Measurements from ENCODE around the gene ENAH. TPM values are rescaled to one million over a fixed set of nuclear protein-coding genes. Genes with fewer than 3 reads are reported as not detected.
"Not testable (repeated sequence)": the region's sequence is repeated elsewhere in the genome, so short reads cannot be mapped to it uniquely, and the experiment has no call there.

Gene ENAH
- total RNA-seq, 1 experiment from 2014 or later: 285 TPM

DNA sequence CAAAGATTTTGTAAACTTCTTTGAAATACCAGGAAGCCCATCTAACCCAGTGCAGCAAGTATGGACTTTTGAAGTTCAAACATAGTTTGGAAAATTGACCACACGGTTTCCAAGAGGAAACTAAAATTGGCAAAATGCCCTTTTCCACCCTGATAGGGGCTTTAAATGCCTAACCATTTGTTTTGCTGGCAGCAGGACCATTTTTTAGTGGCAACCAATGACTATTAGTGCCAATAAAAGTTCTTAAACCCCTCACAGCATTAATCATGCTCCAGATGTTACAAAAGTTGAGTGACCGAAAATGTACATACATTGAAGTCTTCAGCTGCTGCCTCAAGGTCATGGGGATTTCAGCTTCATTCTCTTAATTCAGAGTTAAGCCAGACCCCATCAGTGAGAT is 46.4 kb upstream of the ENAH start:
- Histone ChIP-seq H3K56ac (ENCODE audit: insufficient read length, low read depth, low read length) (no peak overlapping the region), H3K9me3 (ENCODE audit: control insufficient read depth, low read depth, low read length) (no peaks in the 10 kb centered on the region), H3K27me3 (ENCODE audit: insufficient read depth, low read length) (no peaks in the 10 kb centered on the region), H2BK12ac (ENCODE audit: insufficient read length, low read depth, low read length) (no peak overlapping the region), H3K9ac (ENCODE audit: extremely low read depth, insufficient read length, low read length) (no peak overlapping the region), H3K79me1 (ENCODE audit: insufficient read depth, low read depth, low read length, poor library complexity, severe bottlenecking) (no peaks in the 10 kb centered on the region), H2BK20ac (ENCODE audit: low read depth, low read length, poor library complexity, severe bottlenecking) (no peak overlapping the region), H4K20me1 (ENCODE audit: control insufficient read depth, insufficient read depth, insufficient read length) (no peaks in the 10 kb centered on the region), H3K79me2 (ENCODE audit: insufficient read depth, low read length) (no peaks in the 10 kb centered on the region), H3K4me2 (ENCODE audit: insufficient read depth, insufficient read length, low read length) (no peak overlapping the region), H3K4me1 (ENCODE audit: insufficient read depth, low read length) (no peaks in the 10 kb centered on the region), H2AK5ac (ENCODE audit: insufficient read length, low read length) (no peak overlapping the region), H2BK120ac (ENCODE audit: low read depth, low read length, poor library complexity, severe bottlenecking) (no peak overlapping the region), H2BK15ac (ENCODE audit: low read depth, low read length) (no peak overlapping the region), H3K4ac (ENCODE audit: low read depth, low read length) (no peak overlapping the region), H3K27ac (ENCODE audit: insufficient read length, low read depth, low read length) (no peak overlapping the region), H4K8ac (replicated peaks; ENCODE audit: insufficient read length, low read depth, low read length) (no peak overlapping the region), H3K23me2 (ENCODE audit: insufficient read length, low read depth, low read length, poor library complexity, severe bottlenecking) (no peaks in the 10 kb centered on the region), H3K14ac (ENCODE audit: insufficient read depth, low read length) (no peak overlapping the region), H3K23ac (ENCODE audit: insufficient read length, low read depth, low read length) (no peak overlapping the region), H3T11ph (ENCODE audit: low read length) (no peak overlapping the region), H2AFZ (ENCODE audit: low read length) (no peak overlapping the region), H2BK5ac (ENCODE audit: insufficient read length, low read length) (no peak overlapping the region), H4K5ac (ENCODE audit: insufficient read length, low read depth, low read length) (no peak overlapping the region), H4K91ac (ENCODE audit: insufficient read length, low read depth, low read length) (no peak overlapping the region), H3K18ac (ENCODE audit: insufficient read length, low read depth, low read length) (no peak overlapping the region)
- Mint-ChIP-seq H3K9me3 (peaks cover 8 to 9% of the 10 kb centered on the region in 2 experiments), H3K27me3 (ENCODE audit: low read depth) (no peaks in the 10 kb centered on the region), H3K4me3 (no peak overlapping the region), H3K36me3 (ENCODE audit: insufficient read depth in 1 of 3, low read depth in 3 of 3) (peaks cover 0 to 7% (median 4%) of the 10 kb centered on the region in 3 experiments; a peak in 1 of 7 replicates), H3K27ac (no peak overlapping the region), H3K4me1 (peaks cover 0 to 5% of the 10 kb centered on the region in 2 experiments; a peak in 3 of 4 replicates)
- no peak for DNase-seq
- WGBS (ENCODE audit: extremely low coverage, insufficient read length, low lambda C conversion rate): no CpG with 5 or more reads among the region's 2 CpGs
- no peak for TF ChIP-seq CTCF (conservative IDR thresholded peaks at IDR 0.05)

- H3K27me3 Mint-ChIP-seq (ENCODE audit: low read depth); H3K9me3 ChIP-seq (ENCODE audit: control insufficient read depth, low read depth, low read length); H3T11ph ChIP-seq (ENCODE audit: low read length); H3K79me2 ChIP-seq (ENCODE audit: insufficient read depth, low read length); H3K27ac ChIP-seq (ENCODE audit: insufficient read length, low read depth, low read length); H4K20me1 ChIP-seq (ENCODE audit: control insufficient read depth, insufficient read depth, insufficient read length); H3K27me3 ChIP-seq (ENCODE audit: insufficient read depth, low read length); H3K27ac Mint-ChIP-seq; H2AK5ac ChIP-seq (ENCODE audit: insufficient read length, low read length); H2BK15ac ChIP-seq (ENCODE audit: low read depth, low read length); H3K4me1 Mint-ChIP-seq; H2BK120ac ChIP-seq (ENCODE audit: low read depth, low read length, poor library complexity, severe bottlenecking); H3K4me2 ChIP-seq (ENCODE audit: insufficient read depth, insufficient read length, low read length); H4K5ac ChIP-seq (ENCODE audit: insufficient read length, low read depth, low read length); H4K8ac ChIP-seq (replicated peaks; ENCODE audit: insufficient read length, low read depth, low read length); H2BK5ac ChIP-seq (ENCODE audit: insufficient read length, low read length); H4K91ac ChIP-seq (ENCODE audit: insufficient read length, low read depth, low read length); H2BK20ac ChIP-seq (ENCODE audit: low read depth, low read length, poor library complexity, severe bottlenecking); H3K56ac ChIP-seq (ENCODE audit: insufficient read length, low read depth, low read length); DNase-seq; H2AFZ ChIP-seq (ENCODE audit: low read length); H3K9ac ChIP-seq (ENCODE audit: extremely low read depth, insufficient read length, low read length); H3K4me1 ChIP-seq (ENCODE audit: insufficient read depth, low read length); H3K23me2 ChIP-seq (ENCODE audit: insufficient read length, low read depth, low read length, poor library complexity, severe bottlenecking); H3K18ac ChIP-seq (ENCODE audit: insufficient read length, low read depth, low read length); H3K14ac ChIP-seq (ENCODE audit: insufficient read depth, low read length); H3K36me3 Mint-ChIP-seq (ENCODE audit: insufficient read depth in 1 of 3, low read depth in 3 of 3); H3K4ac ChIP-seq (ENCODE audit: low read depth, low read length); H2BK12ac ChIP-seq (ENCODE audit: insufficient read length, low read depth, low read length); H3K4me3 Mint-ChIP-seq; H3K23ac ChIP-seq (ENCODE audit: insufficient read length, low read depth, low read length); H3K79me1 ChIP-seq (ENCODE audit: insufficient read depth, low read depth, low read length, poor library complexity, severe bottlenecking); H3K9me3 Mint-ChIP-seq: not testable (repeated sequence)
- no CpG with 5 or more reads among the region's 4 CpGs for WGBS (ENCODE audit: extremely low coverage, insufficient read length, low lambda C conversion rate)
Observed at GRCh38 chr1:225698194-225698593, 45.3 kb upstream of the ENAH start.
